Raji (cell line): Measurements from ENCODE around the gene TMEM37.

Experiments used
- POLR2A ChIP-seq: IDR thresholded peaks from 2 replicates; pipeline ENCODE4 v1.6.1; 2011; ENCODE audit warnings: low read depth, low read length, control low read depth; ENCODE audit not compliant: insufficient read depth

TMEM37 gene

GRCh38 chr2:119474371-119475224 lies 42.9 kb downstream of the TMEM37 start:
- TF ChIP-seq POLR2A: no peak

GRCh38 chr2:119475225-119475856 lies 43.7 kb downstream of the TMEM37 start:
- TF ChIP-seq POLR2A: no peak

GRCh38 chr2:119475857-119476244 lies 44.2 kb downstream of the TMEM37 start:
- no peak for TF ChIP-seq POLR2A

- no peak for TF ChIP-seq POLR2A
These were observed 44.9 kb downstream of the TMEM37 start for GRCh38 chr2:119476301-119477112.

- no peak for TF ChIP-seq POLR2A
These were observed 45.5 kb downstream of the TMEM37 start for GRCh38 chr2:119477113-119477505.

- TF ChIP-seq POLR2A: no peak
These were observed 46.7 kb downstream of the TMEM37 start for GRCh38 chr2:119478188-119478977.

- TF ChIP-seq POLR2A: no peak
These were observed 47.3 kb downstream of the TMEM37 start for GRCh38 chr2:119478978-119479295.

GRCh38 chr2:119480184-119480583 lies 48.5 kb downstream of the TMEM37 start:
- no peak for TF ChIP-seq POLR2A

- TF ChIP-seq POLR2A: no peak
These were observed 49.1 kb downstream of the TMEM37 start for GRCh38 chr2:119480718-119481142.

GRCh38 chr2:119481501-119482455 lies 50.1 kb downstream of the TMEM37 start:
- no peak for TF ChIP-seq POLR2A

- TF ChIP-seq POLR2A: no peak
These were observed 51.1 kb downstream of the TMEM37 start for GRCh38 chr2:119482481-119483394.

GRCh38 chr2:119483395-119483753 lies 51.7 kb downstream of the TMEM37 start:
- no peak for TF ChIP-seq POLR2A
